Stimulated activated CD4-positive, alpha-beta T cell treated with anti-CD3 and anti-CD28 coated beads, Interleukin-2, amount 100 ng/mL, for 48 hours (primary cell): ENCODE measurements around the gene PTGIR.

Experiments used
- DNase-seq, 2 donors: peaks; one replicate each; pipeline ENCODE4 v3.0.0-alpha.2; 2020

PTGIR gene

DNA sequence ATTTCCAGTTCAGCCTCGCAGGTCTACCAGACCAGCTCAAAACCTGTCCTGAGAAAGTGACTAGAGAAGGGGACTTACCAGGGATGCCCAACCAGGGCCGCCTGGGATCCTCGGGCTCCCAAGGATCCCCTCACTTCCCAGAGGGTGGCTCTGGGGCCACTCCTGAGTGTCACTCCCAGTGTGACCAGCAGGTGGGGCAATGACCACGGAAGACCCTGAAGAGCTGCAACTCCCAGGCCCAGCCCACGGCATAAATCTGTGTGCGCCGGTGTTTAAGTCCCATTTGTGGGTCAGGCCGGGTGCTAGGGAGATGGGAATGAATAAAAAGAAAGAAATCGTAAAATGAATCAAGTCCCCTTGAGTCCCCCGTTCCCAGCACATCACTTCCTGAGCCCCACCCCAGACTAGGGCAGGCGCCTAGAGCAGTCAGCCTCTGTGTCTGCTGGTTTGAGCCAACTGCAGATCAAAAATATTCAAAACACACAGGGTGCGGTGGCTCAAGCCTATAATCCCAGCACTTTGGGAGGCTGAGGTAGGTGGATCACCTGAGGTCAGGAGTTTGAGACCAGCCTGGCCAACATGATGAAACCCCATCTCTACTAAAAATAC, 10.7 kb downstream of the PTGIR start:
- peak; percentile 86 to 87 for DNase-seq

GRCh38 chr19:46613525-46613924, 11.4 kb downstream of the PTGIR start:
- DNase-seq, result no peak

GRCh38 chr19:46611776-46612175, 13.1 kb downstream of the PTGIR start:
- no peak for DNase-seq

GRCh38 chr19:46610851-46611770, 13.8 kb downstream of the PTGIR start:
- DNase-seq, result no peak

DNA sequence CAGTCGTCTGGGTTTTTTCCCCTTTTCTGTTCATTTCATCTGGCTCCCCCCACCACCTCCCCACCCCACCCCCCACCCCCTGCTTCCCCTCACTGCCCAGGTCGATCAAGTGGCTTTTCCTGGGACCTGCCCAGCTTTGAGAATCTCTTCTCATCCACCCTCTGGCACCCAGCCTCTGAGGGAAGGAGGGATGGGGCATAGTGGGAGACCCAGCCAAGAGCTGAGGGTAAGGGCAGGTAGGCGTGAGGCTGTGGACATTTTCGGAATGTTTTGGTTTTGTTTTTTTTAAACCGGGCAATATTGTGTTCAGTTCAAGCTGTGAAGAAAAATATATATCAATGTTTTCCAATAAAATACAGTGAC, 14.5 kb downstream of the PTGIR start:
- DNase-seq, result no peak

DNA sequence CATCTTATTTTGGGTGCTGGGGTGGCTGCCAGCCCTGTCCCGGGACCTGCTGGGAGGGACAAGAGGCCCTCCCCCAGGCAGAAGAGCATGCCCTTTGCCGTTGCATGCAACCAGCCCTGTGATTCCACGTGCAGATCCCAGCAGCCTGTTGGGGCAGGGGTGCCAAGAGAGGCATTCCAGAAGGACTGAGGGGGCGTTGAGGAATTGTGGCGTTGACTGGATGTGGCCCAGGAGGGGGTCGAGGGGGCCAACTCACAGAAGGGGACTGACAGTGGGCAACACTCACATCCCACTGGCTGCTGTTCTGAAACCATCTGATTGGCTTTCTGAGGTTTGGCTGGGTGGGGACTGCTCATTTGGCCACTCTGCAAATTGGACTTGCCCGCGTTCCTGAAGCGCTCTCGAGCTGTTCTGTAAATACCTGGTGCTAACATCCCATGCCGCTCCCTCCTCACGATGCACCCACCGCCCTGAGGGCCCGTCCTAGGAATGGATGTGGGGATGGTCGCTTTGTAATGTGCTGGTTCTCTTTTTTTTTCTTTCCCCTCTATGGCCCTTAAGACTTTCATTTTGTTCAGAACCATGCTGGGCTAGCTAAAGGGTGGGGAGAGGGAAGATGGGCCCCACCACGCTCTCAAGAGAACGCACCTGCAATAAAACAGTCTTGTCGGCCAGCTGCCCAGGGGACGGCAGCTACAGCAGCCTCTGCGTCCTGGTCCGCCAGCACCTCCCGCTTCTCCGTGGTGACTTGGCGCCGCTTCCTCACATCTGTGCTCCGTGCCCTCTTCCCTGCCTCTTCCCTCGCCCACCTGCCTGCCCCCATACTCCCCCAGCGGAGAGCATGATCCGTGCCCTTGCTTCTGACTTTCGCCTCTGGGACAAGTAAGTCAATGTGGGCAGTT, 15.1 kb downstream of the PTGIR start:
- no peak for DNase-seq

DNA sequence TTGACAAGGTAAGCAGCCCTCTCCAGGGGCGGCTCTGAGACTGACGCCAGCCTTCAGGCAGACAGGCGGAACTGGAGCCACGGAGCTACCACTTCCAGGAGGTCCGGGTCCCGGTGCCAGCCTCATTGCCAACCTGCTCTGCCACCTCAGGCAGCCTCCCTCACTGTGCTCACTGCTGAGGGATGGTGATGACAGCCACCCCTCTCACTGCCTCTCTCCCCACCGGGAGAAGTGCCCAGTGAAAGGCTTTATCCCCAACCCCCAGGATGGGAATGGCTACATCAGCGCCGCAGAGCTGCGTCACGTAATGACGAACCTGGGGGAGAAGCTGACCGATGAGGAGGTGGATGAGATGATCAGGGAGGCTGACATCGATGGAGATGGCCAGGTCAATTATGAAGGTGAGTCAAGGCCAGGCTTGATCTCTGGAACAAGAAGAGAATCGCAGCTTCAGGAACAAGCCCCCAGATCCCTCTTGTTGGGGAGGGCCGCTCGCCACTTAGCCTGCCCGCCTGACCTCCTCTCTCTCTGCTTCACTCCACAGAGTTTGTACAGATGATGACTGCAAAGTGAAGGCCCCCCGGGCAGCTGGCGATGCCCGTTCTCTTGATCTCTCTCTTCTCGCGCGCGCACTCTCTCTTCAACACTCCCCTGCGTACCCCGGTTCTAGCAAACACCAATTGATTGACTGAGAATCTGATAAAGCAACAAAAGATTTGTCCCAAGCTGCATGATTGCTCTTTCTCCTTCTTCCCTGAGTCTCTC, 16.1 kb downstream of the PTGIR start:
- no peak for DNase-seq

DNA sequence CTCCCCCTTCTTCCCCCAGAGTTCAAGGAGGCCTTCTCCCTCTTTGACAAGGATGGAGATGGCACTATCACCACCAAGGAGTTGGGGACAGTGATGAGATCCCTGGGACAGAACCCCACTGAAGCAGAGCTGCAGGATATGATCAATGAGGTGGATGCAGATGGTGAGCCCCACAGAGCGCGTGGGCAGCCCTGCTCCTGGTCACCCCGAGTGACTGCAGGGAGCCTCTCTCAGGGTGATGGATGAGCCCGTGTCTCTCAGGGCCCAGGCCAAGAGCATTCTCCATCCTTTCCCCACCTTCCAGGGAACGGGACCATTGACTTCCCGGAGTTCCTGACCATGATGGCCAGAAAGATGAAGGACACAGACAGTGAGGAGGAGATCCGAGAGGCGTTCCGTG, 16.7 kb downstream of the PTGIR start:
- DNase-seq, result no peak

- DNase-seq, result no peak
Observed at GRCh38 chr19:46607448-46607841, 17.4 kb downstream of the PTGIR start.

DNA sequence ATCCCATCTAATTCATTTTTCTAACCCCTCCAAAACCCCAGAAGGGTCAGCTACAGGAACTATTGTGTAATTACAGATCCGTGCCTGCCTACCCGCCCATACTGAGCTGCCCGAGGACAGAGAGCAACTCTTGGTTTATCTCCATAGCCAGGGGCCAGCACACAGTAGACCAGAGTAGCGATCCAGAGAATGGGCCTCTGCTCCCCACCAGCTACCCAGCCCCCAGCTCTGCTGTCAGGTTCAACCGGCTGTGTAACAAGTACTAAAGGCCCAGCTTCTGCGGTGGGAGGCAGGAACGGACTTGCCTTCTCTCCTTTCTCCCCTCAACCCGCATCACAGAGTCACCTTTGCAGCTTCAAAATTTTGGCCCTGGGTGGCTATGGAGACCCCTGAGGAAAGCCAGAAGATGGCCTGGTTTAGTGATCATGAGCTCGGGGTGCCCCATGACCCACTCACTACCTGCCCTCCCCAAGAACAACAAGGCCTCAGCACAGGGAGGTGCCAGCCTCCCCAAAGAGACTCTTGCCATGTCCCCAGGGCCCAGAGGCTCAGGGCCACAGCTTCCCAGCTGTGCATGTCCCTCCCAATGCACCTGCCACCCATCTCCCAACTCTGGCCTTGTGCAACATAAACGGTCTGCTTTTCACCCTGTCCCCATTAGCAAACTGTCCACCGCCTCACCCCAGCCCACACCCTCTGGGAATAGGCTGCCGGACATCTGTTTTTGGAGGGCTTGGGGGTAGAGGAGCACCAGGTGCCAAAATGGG, 18.0 kb downstream of the PTGIR start:
- DNase-seq, result no peak

- DNase-seq, result no peak
Observed at GRCh38 chr19:46606019-46606418, 18.9 kb downstream of the PTGIR start.

DNA sequence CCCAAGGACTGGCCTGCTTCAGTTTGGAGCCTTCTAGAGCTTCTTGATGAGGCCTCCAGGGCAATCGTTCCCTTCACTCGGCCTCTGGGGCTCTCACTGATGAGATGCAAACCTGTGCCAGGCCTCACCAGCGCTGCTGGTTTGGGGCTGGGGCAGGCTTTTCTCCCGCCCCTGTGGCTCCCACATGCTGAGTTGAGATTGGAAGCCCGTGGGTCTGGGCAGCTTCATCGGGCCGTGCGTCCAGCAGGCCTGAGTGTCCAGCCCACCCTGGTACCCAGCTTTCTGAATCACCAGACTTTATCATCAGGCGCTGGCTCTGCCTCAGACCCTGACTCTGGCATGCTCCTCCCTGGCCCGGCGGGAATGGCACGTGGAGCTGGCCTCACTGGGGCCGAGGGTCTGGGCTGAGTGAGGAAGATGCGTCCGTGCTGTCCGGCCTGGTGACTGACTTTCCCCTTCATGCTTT, 19.5 kb downstream of the PTGIR start:
- no peak for DNase-seq

DNA sequence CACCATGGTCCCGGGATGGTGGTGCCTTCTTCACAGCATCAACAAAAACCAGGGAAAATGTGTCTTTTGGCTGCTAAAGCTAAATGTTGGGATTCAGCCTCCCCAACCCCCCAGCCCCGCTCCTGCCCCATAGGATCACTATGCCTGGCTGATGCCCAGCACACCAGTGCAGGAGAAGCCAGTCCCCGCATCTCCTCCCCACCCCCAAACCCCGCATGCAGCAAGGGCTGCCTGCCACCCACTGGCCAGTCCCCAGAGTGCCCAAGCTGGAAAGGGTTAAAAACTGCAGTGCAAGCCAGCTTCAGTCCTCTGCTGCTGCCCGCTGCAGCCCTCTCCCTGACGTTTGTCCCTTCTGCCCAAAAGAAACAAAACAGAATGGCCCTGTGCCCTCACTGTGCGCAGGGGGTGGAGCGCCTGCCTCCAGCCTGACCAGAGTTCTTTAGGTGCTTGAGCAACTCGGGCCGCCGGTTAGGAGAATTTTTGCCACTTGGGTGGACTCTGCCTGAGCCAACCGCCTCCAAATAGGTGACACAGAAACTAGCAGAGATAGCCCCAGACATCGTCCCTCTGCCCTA, 20.0 kb downstream of the PTGIR start:
- no peak for DNase-seq

DNA sequence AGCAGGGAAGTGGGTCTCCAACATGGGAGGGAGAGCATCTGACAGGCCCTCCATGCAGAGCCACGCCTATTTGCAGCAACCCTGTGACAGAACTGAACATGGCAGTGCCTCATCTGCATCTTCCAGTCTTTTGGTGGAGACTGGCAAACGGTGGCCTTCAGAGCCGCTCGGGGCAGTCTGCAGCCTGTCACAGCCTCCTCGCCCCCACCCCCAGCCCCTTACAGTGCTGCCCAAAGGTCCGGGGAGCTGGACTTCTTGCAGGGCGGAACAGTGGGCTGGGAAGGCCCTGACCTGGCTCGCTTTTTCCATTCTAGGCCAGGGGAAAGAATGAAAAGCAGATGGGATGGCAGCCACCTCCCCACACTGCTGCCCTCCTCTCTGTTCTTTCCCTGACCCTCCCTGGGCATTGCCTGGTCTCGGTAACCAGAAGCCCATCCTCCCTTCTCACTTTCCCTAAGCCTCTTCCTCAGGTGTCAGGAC, 21.1 kb downstream of the PTGIR start:
- no peak for DNase-seq

- DNase-seq, result no peak
Observed at GRCh38 chr19:46603195-46603637, 21.7 kb downstream of the PTGIR start.

GRCh38 chr19:46602392-46603194, 22.3 kb downstream of the PTGIR start:
- peak in 1 of 2 donors; percentile 44 for DNase-seq

DNA sequence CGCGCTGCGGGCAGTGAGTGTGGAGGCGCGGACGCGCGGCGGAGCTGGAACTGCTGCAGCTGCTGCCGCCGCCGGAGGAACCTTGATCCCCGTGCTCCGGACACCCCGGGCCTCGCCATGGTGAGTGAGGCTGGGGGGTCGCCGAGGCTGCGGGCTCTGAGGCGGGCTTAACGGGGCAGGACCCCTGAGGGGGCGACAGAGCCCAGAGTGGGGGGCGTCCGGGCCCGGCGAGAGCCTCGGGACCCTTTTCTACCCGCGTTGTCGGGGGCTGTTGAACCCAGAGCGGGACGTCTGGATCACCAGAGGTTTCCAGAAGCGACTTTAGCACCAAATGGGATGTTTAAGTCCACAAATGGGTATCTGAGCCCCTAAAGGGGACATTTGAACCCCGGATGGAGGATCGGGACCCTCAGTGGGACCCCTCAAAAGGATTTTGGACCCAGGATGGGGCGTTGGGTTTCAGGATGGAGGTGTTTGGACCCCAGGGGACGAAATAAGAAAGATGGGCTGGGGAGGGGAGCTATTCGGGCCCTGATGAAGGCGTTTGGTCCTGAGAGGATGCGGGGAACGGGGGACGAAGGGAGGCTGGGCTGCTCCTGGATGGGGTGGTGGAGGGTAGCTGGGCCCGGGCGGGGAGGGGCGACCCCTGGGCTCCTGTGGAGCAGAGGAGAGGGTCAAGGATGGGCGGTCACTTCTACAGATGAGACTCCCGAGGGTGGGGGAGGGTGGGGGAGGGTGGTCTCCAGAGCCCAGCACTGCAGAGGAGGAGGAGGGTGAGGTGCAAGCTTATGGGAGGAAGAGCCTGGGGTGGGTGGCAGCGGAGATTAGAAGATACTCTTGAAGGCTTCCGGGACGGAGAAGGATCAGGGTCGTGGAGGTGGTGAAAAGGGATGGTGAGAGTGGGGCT, 23.3 kb downstream of the PTGIR start, which contains the start of gene CALM3:
TSS of gene CALM3 (plus strand) at position 13 of the 907 bp plus-strand sequence. CDS start at position 118, 105 bp downstream.
- no peak for DNase-seq

DNA sequence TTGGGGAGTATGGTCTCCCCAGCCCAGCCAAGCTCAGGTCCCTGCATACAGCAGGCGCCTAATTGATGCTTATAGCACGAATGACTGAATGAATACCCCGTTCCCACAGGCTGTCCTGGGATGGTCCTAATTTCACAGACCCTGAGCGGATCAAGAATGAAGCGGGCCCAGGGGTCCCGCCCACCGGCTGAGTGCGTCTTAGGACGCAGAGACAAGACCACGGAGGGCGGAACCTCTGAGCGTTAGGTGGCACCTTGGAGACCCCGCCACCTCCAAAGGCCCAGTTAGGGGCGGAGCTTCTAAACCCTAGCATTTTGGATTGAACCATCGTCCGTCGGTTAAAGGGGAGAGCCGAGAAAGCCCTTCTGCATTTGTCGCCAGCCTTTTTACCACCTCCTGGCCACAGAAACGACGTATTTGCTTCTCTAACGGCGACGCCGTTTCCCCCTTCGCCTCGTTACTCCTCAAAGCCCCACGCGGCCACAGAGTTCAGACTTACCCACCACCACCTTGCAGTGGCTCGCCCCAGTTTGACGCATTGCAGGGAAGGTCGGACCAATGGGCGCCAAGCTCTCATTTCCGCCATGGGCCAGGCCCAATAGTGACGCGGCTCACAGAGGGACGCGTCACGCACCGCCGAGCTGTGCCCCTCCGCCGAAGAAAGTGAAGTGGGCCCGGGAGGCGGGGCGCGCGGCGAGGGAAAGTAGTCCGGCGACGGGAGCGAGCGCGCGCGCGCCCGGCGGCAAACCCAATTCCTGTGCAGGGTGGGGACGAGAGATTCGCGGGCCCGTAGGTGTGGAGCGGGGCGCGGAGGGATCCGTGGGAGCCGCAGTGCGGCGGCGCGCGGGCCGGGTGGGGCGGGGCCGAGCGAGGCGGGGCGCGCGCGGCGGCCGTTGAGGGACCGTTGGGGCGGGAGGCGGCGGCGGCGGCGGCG, 24.2 kb downstream of the PTGIR start:
- peak; percentile 98 for DNase-seq
